IPS DF 6.9 (cell line): ENCODE results near the gene NYAP2.

Experiments used
- DNase-seq: peaks from one replicate; pipeline ENCODE4 v3.0.0-alpha.2; 2013; ENCODE audit warnings: low read depth, low spot score
- H3K27ac ChIP-seq: one replicate; pipeline ENCODE4 v1.5.1; 2013; ENCODE audit warnings: low read length, control low read depth
- H3K27me3 ChIP-seq: 2 replicates; pipeline ENCODE4 v1.6.1; 2013; ENCODE audit warnings: mild to moderate bottlenecking, low read length; ENCODE audit not compliant: control insufficient read depth, insufficient read depth
- H3K36me3 ChIP-seq: 2 replicates; pipeline ENCODE4 v1.6.1; 2013; ENCODE audit warnings: low read length; ENCODE audit not compliant: control insufficient read depth, insufficient read depth
- H3K4me1 ChIP-seq: 2 replicates; pipeline ENCODE4 v1.6.1; 2013; ENCODE audit warnings: low read length; ENCODE audit not compliant: control insufficient read depth, insufficient read depth
- H3K4me3 ChIP-seq: 2 replicates; pipeline ENCODE4 v1.5.1; 2013; ENCODE audit warnings: mild to moderate bottlenecking, low read length
- H3K9me3 ChIP-seq: 2 replicates; pipeline ENCODE4 v1.6.1; 2013; ENCODE audit warnings: low read length, inconsistent platforms; ENCODE audit not compliant: control insufficient read depth, insufficient read depth
- WGBS: extraction: QIAGEN DNeasy Blood & Tissue Kit; methylation state at CpG from one replicate; pipeline ENCODE4 v1.1.7; 2013; ENCODE audit warnings: mixed read lengths, missing lambda C conversion rate; ENCODE audit not compliant: insufficient read length, insufficient coverage; 5-methylcytosine and 5-hydroxymethylcytosine counted together

The NYAP2 gene

GRCh38 chr2:225534697-225535096 is 135.2 kb downstream of the NYAP2 start:
- no CpG with 5 or more reads among the region's 4 CpGs for WGBS
- Histone ChIP-seq H3K4me3 (no peak overlapping the region), H3K9me3 (no peaks in the 10 kb centered on the region), H3K36me3 (no peaks in the 10 kb centered on the region), H3K4me1 (no peaks in the 10 kb centered on the region; the same call in 1 of the 2 replicates), H3K27ac (no peak overlapping the region), H3K27me3 (no peaks in the 10 kb centered on the region)
- no peak for DNase-seq

- Histone ChIP-seq H3K9me3 (no peaks in the 10 kb centered on the region), H3K36me3 (no peaks in the 10 kb centered on the region), H3K27ac (no peak overlapping the region), H3K4me1 (no peaks in the 10 kb centered on the region; the same call in 1 of the 2 replicates), H3K4me3 (no peak overlapping the region), H3K27me3 (no peaks in the 10 kb centered on the region)
- no peak for DNase-seq
- WGBS: no CpG with 5 or more reads among the region's 2 CpGs
Measured at GRCh38 chr2:225536036-225536435, 136.5 kb downstream of the NYAP2 start.

GRCh38 chr2:225543626-225544025 is 144.1 kb downstream of the NYAP2 start:
- DNase-seq: no peak
- no peaks in the 10 kb centered on the region for H3K36me3 ChIP-seq

GRCh38 chr2:225556461-225556860 is 157.0 kb downstream of the NYAP2 start:
- DNase-seq: no peak
- Histone ChIP-seq H3K27me3 (no peaks in the 10 kb centered on the region), H3K27ac (no peak overlapping the region)

More at GRCh38 chr2:225543626-225544025, 144.1 kb downstream of the NYAP2 start:
- no peaks in the 10 kb centered on the region for H3K9me3 ChIP-seq
- H3K4me1 ChIP-seq: no peaks in the 10 kb centered on the region
- no peak overlapping the region for H3K4me3 ChIP-seq
- WGBS: no CpG with 5 or more reads among the region's 2 CpGs
- no peaks in the 10 kb centered on the region for H3K27me3 ChIP-seq
- H3K27ac ChIP-seq: no peak overlapping the region

GRCh38 chr2:225558399-225559071 is 159.0 kb downstream of the NYAP2 start:
- H3K27ac ChIP-seq: no peak overlapping the region
- H3K36me3 ChIP-seq: no peaks in the 10 kb centered on the region
- no CpG with 5 or more reads among the region's 6 CpGs for WGBS
- no peaks in the 10 kb centered on the region for H3K27me3 ChIP-seq
- H3K9me3 ChIP-seq: no peaks in the 10 kb centered on the region
- DNase-seq: no peak
- no peak overlapping the region for H3K4me3 ChIP-seq
- no peaks in the 10 kb centered on the region for H3K4me1 ChIP-seq

More at GRCh38 chr2:225556461-225556860, 157.0 kb downstream of the NYAP2 start:
- H3K9me3 ChIP-seq: no peaks in the 10 kb centered on the region
- no peaks in the 10 kb centered on the region for H3K4me1 ChIP-seq
- H3K4me3 ChIP-seq: no peak overlapping the region
- no peaks in the 10 kb centered on the region for H3K36me3 ChIP-seq

- no CpG with 5 or more reads among the region's 1 CpG for WGBS
Measured at GRCh38 chr2:225559072-225559415, 159.5 kb downstream of the NYAP2 start.

GRCh38 chr2:225566798-225567197 is 167.3 kb downstream of the NYAP2 start:
- Histone ChIP-seq H3K4me1 (no peaks in the 10 kb centered on the region), H3K27me3 (no peaks in the 10 kb centered on the region), H3K4me3 (no peak overlapping the region), H3K9me3 (no peaks in the 10 kb centered on the region; the same call in 1 of the 2 replicates), H3K36me3 (no peaks in the 10 kb centered on the region), H3K27ac (no peak overlapping the region)
- no peak for DNase-seq
- no CpG with 5 or more reads among the region's 4 CpGs for WGBS

More at GRCh38 chr2:225559072-225559415, 159.5 kb downstream of the NYAP2 start:
- no peak for DNase-seq
- no peak overlapping the region for H3K4me3 ChIP-seq
- H3K36me3 ChIP-seq: no peaks in the 10 kb centered on the region
- H3K27me3 ChIP-seq: no peaks in the 10 kb centered on the region
- no peaks in the 10 kb centered on the region for H3K4me1 ChIP-seq
- H3K27ac ChIP-seq: no peak overlapping the region
- H3K9me3 ChIP-seq: no peaks in the 10 kb centered on the region

GRCh38 chr2:225569995-225570394 is 170.5 kb downstream of the NYAP2 start:
- Histone ChIP-seq H3K9me3 (no peaks in the 10 kb centered on the region; the same call in 1 of the 2 replicates), H3K4me1 (no peaks in the 10 kb centered on the region), H3K36me3 (no peaks in the 10 kb centered on the region), H3K27ac (no peak overlapping the region), H3K4me3 (no peak overlapping the region), H3K27me3 (no peaks in the 10 kb centered on the region)
- no peak for DNase-seq

GRCh38 chr2:225573603-225574002 is 174.1 kb downstream of the NYAP2 start:
- no peaks in the 10 kb centered on the region; the same call in 1 of the 2 replicates for H3K9me3 ChIP-seq
- no peak for DNase-seq
- no peaks in the 10 kb centered on the region for H3K27me3 ChIP-seq
- H3K36me3 ChIP-seq: no peaks in the 10 kb centered on the region
- no CpG with 5 or more reads among the region's 3 CpGs for WGBS
- H3K4me3 ChIP-seq: no peak overlapping the region
- H3K27ac ChIP-seq: no peak overlapping the region
- no peaks in the 10 kb centered on the region for H3K4me1 ChIP-seq

- Histone ChIP-seq H3K4me3 (no peak overlapping the region), H3K9me3 (no peaks in the 10 kb centered on the region; the same call in 1 of the 2 replicates), H3K36me3 (no peaks in the 10 kb centered on the region), H3K4me1 (no peaks in the 10 kb centered on the region), H3K27me3 (no peaks in the 10 kb centered on the region), H3K27ac (no peak overlapping the region)
- no peak for DNase-seq
- no CpG with 5 or more reads among the region's 5 CpGs for WGBS
Measured at GRCh38 chr2:225574582-225575138, 175.2 kb downstream of the NYAP2 start.

- Histone ChIP-seq H3K27me3 (no peaks in the 10 kb centered on the region), H3K4me3 (no peak overlapping the region), H3K27ac (no peak overlapping the region), H3K4me1 (no peaks in the 10 kb centered on the region), H3K36me3 (no peaks in the 10 kb centered on the region), H3K9me3 (no peaks in the 10 kb centered on the region)
- no peak for DNase-seq
Measured at GRCh38 chr2:225581135-225581534, 181.6 kb downstream of the NYAP2 start.
